Astrocyte (in vitro differentiated cells and primary cell): ENCODE data around the gene CAMKMT. TPM values are rescaled to one million over a fixed set of nuclear protein-coding genes. Genes with fewer than 3 reads are reported as not detected.

Experiments used
- DNase-seq: peaks from one replicate; pipeline ENCODE4 v3.0.0-alpha.2; 2010; ENCODE audit warnings: low read depth
- FAIRE-seq: peaks from 2 replicates; lab custom pipeline; 2011; peaks lifted over from hg19 to GRCh38; lab: Jason Lieb, UNC
- H2AFZ ChIP-seq: 2 replicates; pipeline ENCODE4 v1.6.0; 2012; ENCODE audit warnings: low read depth, low read length, inconsistent platforms
- H3K27ac ChIP-seq: 2 replicates; pipeline ENCODE4 v1.5.1; 2011; ENCODE audit warnings: low read depth, low read length, inconsistent platforms
- H3K27me3 ChIP-seq: 2 replicates; pipeline ENCODE4 v1.6.0; 2011; ENCODE audit warnings: low read length, inconsistent platforms; ENCODE audit not compliant: insufficient read depth
- H3K36me3 ChIP-seq: 2 replicates; pipeline ENCODE4 v1.5.1; 2011; ENCODE audit warnings: low read length, inconsistent platforms; ENCODE audit not compliant: insufficient read depth
- H3K4me1 ChIP-seq: 2 replicates; pipeline ENCODE4 v1.5.1; 2011; ENCODE audit warnings: low read length, inconsistent platforms; ENCODE audit not compliant: insufficient read depth
- H3K4me2 ChIP-seq: 2 replicates; pipeline ENCODE4 v1.6.0; 2012; ENCODE audit warnings: low read length, inconsistent platforms
- H3K4me3 ChIP-seq: 2 replicates; pipeline ENCODE4 v1.5.1; 2011; ENCODE audit warnings: low read depth, mild to moderate bottlenecking, low read length, inconsistent platforms; ENCODE audit not compliant: insufficient read depth
- H3K79me2 ChIP-seq: 2 replicates; pipeline ENCODE4 v1.6.0; 2012; ENCODE audit warnings: mild to moderate bottlenecking, low read length, inconsistent platforms; ENCODE audit not compliant: insufficient read depth
- H3K9ac ChIP-seq: 2 replicates; pipeline ENCODE4 v1.6.0; 2012; ENCODE audit warnings: mild to moderate bottlenecking, low read length, inconsistent platforms
- H3K9me3 ChIP-seq: 2 replicates; pipeline ENCODE4 v1.5.1; 2012; ENCODE audit warnings: low read depth, mild to moderate bottlenecking, low read length, inconsistent platforms; ENCODE audit not compliant: insufficient read depth
- H4K20me1 ChIP-seq: 2 replicates; pipeline ENCODE4 v1.6.0; 2012; ENCODE audit warnings: low read length, inconsistent platforms; ENCODE audit not compliant: insufficient read depth
- H3K27ac Mint-ChIP-seq: one replicate; pipeline ENCODE4 v1.8.0; 2021; ENCODE audit warnings: mild to moderate bottlenecking, mixed read lengths; ENCODE audit not compliant: unreplicated experiment
- H3K27me3 Mint-ChIP-seq: one replicate; pipeline ENCODE4 v1.8.0; 2021; ENCODE audit warnings: low read depth, mixed read lengths; ENCODE audit not compliant: unreplicated experiment
- H3K36me3 Mint-ChIP-seq: one replicate; pipeline ENCODE4 v1.8.0; 2021; ENCODE audit warnings: low read depth, mixed read lengths; ENCODE audit not compliant: unreplicated experiment
- H3K4me1 Mint-ChIP-seq: one replicate; pipeline ENCODE4 v1.8.0; 2021; ENCODE audit warnings: low read depth, mixed read lengths; ENCODE audit not compliant: unreplicated experiment
- H3K4me3 Mint-ChIP-seq: one replicate; pipeline ENCODE4 v1.8.0; 2021; ENCODE audit warnings: mild to moderate bottlenecking, moderate library complexity, mixed read lengths; ENCODE audit not compliant: unreplicated experiment
- H3K9me3 Mint-ChIP-seq: one replicate; pipeline ENCODE4 v1.8.0; 2021; ENCODE audit warnings: mild to moderate bottlenecking, mixed read lengths; ENCODE audit not compliant: unreplicated experiment
- CTCF ChIP-seq: IDR thresholded peaks from 2 replicates; pipeline ENCODE4 v1.5.1; 2011; ENCODE audit warnings: low read depth, mild to moderate bottlenecking, inconsistent platforms, low read length, moderate library complexity; ENCODE audit not compliant: insufficient read depth
- EZH2 ChIP-seq: IDR thresholded peaks from 2 replicates; pipeline ENCODE4 v1.6.1; 2012; ENCODE audit warnings: mild to moderate bottlenecking, low read length, inconsistent platforms; ENCODE audit not compliant: insufficient read depth
- total RNA-seq: library from RNA; stranded (reverse); gene quantifications from 2 replicates; pipeline ENCODE4 v1.2.1, GENCODE V29; 2021

Gene CAMKMT
- total RNA-seq, 1 donor from 2014 or later: 9.3 TPM

GRCh38 chr2:44351676-44352075 lies 10.1 kb upstream of the CAMKMT start:
- Mint-ChIP-seq H3K9me3 (peaks cover 2% of the 10 kb centered on the region), H3K27me3 (no peaks in the 10 kb centered on the region), H3K27ac (no peak overlapping the region), H3K4me1 (peaks cover 13% of the 10 kb centered on the region), H3K36me3 (peaks cover 2% of the 10 kb centered on the region), H3K4me3 (no peak overlapping the region)
- Histone ChIP-seq H3K9me3 (no peaks in the 10 kb centered on the region), H3K4me3 (no peak overlapping the region), H3K9ac (no peak overlapping the region), H3K27ac (no peak overlapping the region), H3K36me3 (no peaks in the 10 kb centered on the region), H2AFZ (no peak overlapping the region), H4K20me1 (peaks cover 38% of the 10 kb centered on the region), H3K4me1 (peaks cover 23% of the 10 kb centered on the region), H3K4me2 (peak overlapping the region; percentile 59), H3K79me2 (peaks cover 5% of the 10 kb centered on the region), H3K27me3 (no peaks in the 10 kb centered on the region)
- FAIRE-seq (no peak), DNase-seq (peak; percentile 48)
- TF ChIP-seq CTCF (no peak), EZH2 (no peak)

- peaks cover 23% of the 10 kb centered on the region for H3K4me1 ChIP-seq
- H3K4me2 ChIP-seq: no peak overlapping the region
- FAIRE-seq (no peak), DNase-seq (no peak)
- no peak overlapping the region for H3K4me3 Mint-ChIP-seq
- H3K27ac ChIP-seq: no peak overlapping the region
- peaks cover 12% of the 10 kb centered on the region for H3K79me2 ChIP-seq
- peaks cover 13% of the 10 kb centered on the region for H3K4me1 Mint-ChIP-seq
- no peaks in the 10 kb centered on the region for H3K27me3 Mint-ChIP-seq
- H3K9ac ChIP-seq: no peak overlapping the region
- no peaks in the 10 kb centered on the region for H3K9me3 ChIP-seq
- H3K27me3 ChIP-seq: no peaks in the 10 kb centered on the region
- peaks cover 2% of the 10 kb centered on the region for H3K9me3 Mint-ChIP-seq
- peaks cover 44% of the 10 kb centered on the region for H4K20me1 ChIP-seq
- no peak overlapping the region for H2AFZ ChIP-seq
- no peak overlapping the region for H3K27ac Mint-ChIP-seq
- H3K4me3 ChIP-seq: no peak overlapping the region
- no peaks in the 10 kb centered on the region for H3K36me3 ChIP-seq
- TF ChIP-seq CTCF (no peak), EZH2 (no peak)
- H3K36me3 Mint-ChIP-seq: peaks cover 2% of the 10 kb centered on the region
These were observed 9.2 kb upstream of the CAMKMT start for GRCh38 chr2:44352510-44352909.

- Histone ChIP-seq H4K20me1 (peaks cover 57% of the 10 kb centered on the region), H2AFZ (no peak overlapping the region), H3K27me3 (no peaks in the 10 kb centered on the region), H3K27ac (no peak overlapping the region), H3K4me3 (no peak overlapping the region), H3K9me3 (no peaks in the 10 kb centered on the region), H3K79me2 (peaks cover 20% of the 10 kb centered on the region), H3K4me1 (peaks cover 17% of the 10 kb centered on the region), H3K36me3 (no peaks in the 10 kb centered on the region), H3K9ac (no peak overlapping the region), H3K4me2 (no peak overlapping the region)
- no peak for DNase-seq
- Mint-ChIP-seq H3K9me3 (peaks cover 2% of the 10 kb centered on the region), H3K36me3 (peaks cover 2% of the 10 kb centered on the region), H3K27ac (no peak overlapping the region), H3K4me3 (no peak overlapping the region), H3K4me1 (peaks cover 22% of the 10 kb centered on the region), H3K27me3 (no peaks in the 10 kb centered on the region)
- TF ChIP-seq CTCF: no peak
- no peak for TF ChIP-seq EZH2
- no peak for FAIRE-seq
These were observed 7.0 kb upstream of the CAMKMT start for GRCh38 chr2:44354761-44355160.
